ENCODE data around the gene NSD2. TPM values are rescaled to one million over a fixed set of nuclear protein-coding genes. Genes with fewer than 3 reads are reported as not detected.

The NSD2 gene
- total and polyA plus RNA-seq, 9 of the 15 experiments (the other 6 are each of a cell fraction or from before 2014, with no cell fraction given): 6.4 to 126 (median 58.8) TPM

GRCh38 chr4:1839282-1839681 lies 31.9 kb upstream of the NSD2 start:
- BruUV-seq (replicated peaks): no TSS peak
- H3K9me3 ChIP-seq (replicated peaks; ENCODE audit: control insufficient read depth, insufficient read depth, low read depth, low read length): no peaks in the 10 kb centered on the region
- DNase-seq (ENCODE audit: extremely low read depth in 1 of 4, low spot score in 3 of 4) (no peak), ATAC-seq (no peak), FAIRE-seq (no peak)
- in situ Hi-C loops (cut with MboI) (no loop called here), intact Hi-C loops (cut with micrococcal nuclease) (no loop called here)
- no peak for TF ChIP-seq TRIM24 (IDR thresholded peaks at IDR 0.05)
- no peak for TF ChIP-seq ILF3 (IDR thresholded peaks at IDR 0.05; ENCODE audit: borderline replicate concordance)
- no peak for TF ChIP-seq ELF4 (CRISPR knock-in tag; IDR thresholded peaks at IDR 0.05)
- TF ChIP-seq CSDE1 (IDR thresholded peaks at IDR 0.05): no peak
- TF ChIP-seq, protein P1, sequence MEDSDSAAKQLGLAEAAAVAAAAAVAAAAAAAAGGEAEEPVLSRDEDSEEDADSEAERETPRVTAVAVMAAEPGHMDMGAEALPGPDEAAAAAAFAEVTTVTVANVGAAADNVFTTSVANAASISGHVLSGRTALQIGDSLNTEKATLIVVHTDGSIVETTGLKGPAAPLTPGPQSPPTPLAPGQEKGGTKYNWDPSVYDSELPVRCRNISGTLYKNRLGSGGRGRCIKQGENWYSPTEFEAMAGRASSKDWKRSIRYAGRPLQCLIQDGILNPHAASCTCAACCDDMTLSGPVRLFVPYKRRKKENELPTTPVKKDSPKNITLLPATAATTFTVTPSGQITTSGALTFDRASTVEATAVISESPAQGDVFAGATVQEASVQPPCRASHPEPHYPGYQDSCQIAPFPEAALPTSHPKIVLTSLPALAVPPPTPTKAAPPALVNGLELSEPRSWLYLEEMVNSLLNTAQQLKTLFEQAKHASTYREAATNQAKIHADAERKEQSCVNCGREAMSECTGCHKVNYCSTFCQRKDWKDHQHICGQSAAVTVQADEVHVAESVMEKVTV (CRISPR knock-in tag; IDR thresholded peaks at IDR 0.05): no peak
- 96% methylated on average over 7 of the region's 7 CpGs for WGBS (ENCODE audit: insufficient coverage, low coverage, missing lambda C conversion rate)
- H3K4me3 ChIP-seq: no peak overlapping the region
- peaks cover 0 to 4% of the 10 kb centered on the region in 2 experiments; a peak in 1 of 5 replicates for H3K4me1 ChIP-seq (replicated peaks in 1 of 2; ENCODE audit: control insufficient read depth in 2 of 2, insufficient read depth in 2 of 2, low read length in 2 of 2)
- H3K27ac ChIP-seq (ENCODE audit: extremely low read depth, low read depth, low read length): no peak overlapping the region
- peaks cover 94% of the 10 kb centered on the region; the same call in 2 of the 3 replicates for H3K36me3 ChIP-seq (ENCODE audit: control insufficient read depth, insufficient read depth, low read length)
- peaks cover 2% of the 10 kb centered on the region for H3K9me1 ChIP-seq (ENCODE audit: control insufficient read depth, insufficient read depth, low read length)
- ChIA-PET POLR2A (interaction anchor here (0.6 to 1.1 kb wide), 4 partner anchors 12 to 100 kb away, joined by 3 read pairs; no protein-coding TSS in a partner anchor), CTCF (ENCODE audit: low intra/inter-chr PET ratio) (interaction anchor here (0.5 kb wide), 1 partner anchor 27 kb away, joined by 3 read pairs; no protein-coding TSS in a partner anchor)
- peaks cover 33% of the 10 kb centered on the region for H3K79me2 ChIP-seq (ENCODE audit: control insufficient read depth, insufficient read depth, low read length)
- no peak overlapping the region for H3K4me2 ChIP-seq (ENCODE audit: insufficient read depth, low read length)
- H3K9ac ChIP-seq (ENCODE audit: insufficient read depth in 1 of 2, low read depth in 2 of 2, low read length in 2 of 2): no peak overlapping the region
- no peaks in the 10 kb centered on the region for H3K27me3 ChIP-seq (ENCODE audit: control insufficient read depth in 2 of 2, insufficient read depth in 2 of 2, low read length in 2 of 2)
- peaks cover 18% of the 10 kb centered on the region for H4K20me1 ChIP-seq (replicated peaks; ENCODE audit: control insufficient read depth, insufficient read depth, low read length)
- H2AFZ ChIP-seq (ENCODE audit: low read depth, low read length): no peak overlapping the region

Measured in K562 (cell line).